Vagina (tissue), 2 donors: ENCODE measurements around the gene ADORA1.

Source experiments
- POLR2A ChIP-seq, 2 donors: fragments of 450-650 bp; IDR thresholded peaks; one replicate each; pipeline ENCODE4 v1.6.1; 2017; ENCODE audit warnings: antibody characterized with exemption in 2 of 2, mild to moderate bottlenecking in 2 of 2, moderate library complexity in 2 of 2
- TF ChIP-seq, protein P1 (sequence below), 3 experiments: fragments of 450-650 bp in 2 of 3; fragments of 200-600 bp in 1 of 3; sonication (generic) in 1 of 3; IDR thresholded peaks; one replicate each; pipeline ENCODE4 v1.5.1; 2017 to 2019; ENCODE audit warnings: antibody characterized with exemption in 3 of 3, mild to moderate bottlenecking in 2 of 3, moderate library complexity in 2 of 3

GRCh38 chr1:203152158-203153034, 24.9 kb downstream of the ADORA1 start:
- TF ChIP-seq, protein P1, sequence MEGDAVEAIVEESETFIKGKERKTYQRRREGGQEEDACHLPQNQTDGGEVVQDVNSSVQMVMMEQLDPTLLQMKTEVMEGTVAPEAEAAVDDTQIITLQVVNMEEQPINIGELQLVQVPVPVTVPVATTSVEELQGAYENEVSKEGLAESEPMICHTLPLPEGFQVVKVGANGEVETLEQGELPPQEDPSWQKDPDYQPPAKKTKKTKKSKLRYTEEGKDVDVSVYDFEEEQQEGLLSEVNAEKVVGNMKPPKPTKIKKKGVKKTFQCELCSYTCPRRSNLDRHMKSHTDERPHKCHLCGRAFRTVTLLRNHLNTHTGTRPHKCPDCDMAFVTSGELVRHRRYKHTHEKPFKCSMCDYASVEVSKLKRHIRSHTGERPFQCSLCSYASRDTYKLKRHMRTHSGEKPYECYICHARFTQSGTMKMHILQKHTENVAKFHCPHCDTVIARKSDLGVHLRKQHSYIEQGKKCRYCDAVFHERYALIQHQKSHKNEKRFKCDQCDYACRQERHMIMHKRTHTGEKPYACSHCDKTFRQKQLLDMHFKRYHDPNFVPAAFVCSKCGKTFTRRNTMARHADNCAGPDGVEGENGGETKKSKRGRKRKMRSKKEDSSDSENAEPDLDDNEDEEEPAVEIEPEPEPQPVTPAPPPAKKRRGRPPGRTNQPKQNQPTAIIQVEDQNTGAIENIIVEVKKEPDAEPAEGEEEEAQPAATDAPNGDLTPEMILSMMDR (IDR thresholded peaks at IDR 0.05), result no peak
- no peak for TF ChIP-seq POLR2A (IDR thresholded peaks at IDR 0.05)
